NCI-H2029 treated with DMSO at 0.1 percent for 48 hours (cell line): ENCODE results near the gene POLA1.

Experiments used
- DNase-seq: peaks from one replicate; lab custom pipeline; 2025; lab: John Stamatoyannopoulos, UW

The POLA1 gene

GRCh38 chrX:24684048-24684447 is 9.7 kb upstream of the POLA1 start:
- DNase-seq = no peak

GRCh38 chrX:24692305-24692704 is 1.4 kb upstream of the POLA1 start:
- DNase-seq = no peak

- no peak for DNase-seq
Measured at GRCh38 chrX:24694825-24695224, 1.1 kb downstream of the POLA1 start.

- no peak for DNase-seq
Measured at GRCh38 chrX:24696294-24696693, 2.6 kb downstream of the POLA1 start.

DNA sequence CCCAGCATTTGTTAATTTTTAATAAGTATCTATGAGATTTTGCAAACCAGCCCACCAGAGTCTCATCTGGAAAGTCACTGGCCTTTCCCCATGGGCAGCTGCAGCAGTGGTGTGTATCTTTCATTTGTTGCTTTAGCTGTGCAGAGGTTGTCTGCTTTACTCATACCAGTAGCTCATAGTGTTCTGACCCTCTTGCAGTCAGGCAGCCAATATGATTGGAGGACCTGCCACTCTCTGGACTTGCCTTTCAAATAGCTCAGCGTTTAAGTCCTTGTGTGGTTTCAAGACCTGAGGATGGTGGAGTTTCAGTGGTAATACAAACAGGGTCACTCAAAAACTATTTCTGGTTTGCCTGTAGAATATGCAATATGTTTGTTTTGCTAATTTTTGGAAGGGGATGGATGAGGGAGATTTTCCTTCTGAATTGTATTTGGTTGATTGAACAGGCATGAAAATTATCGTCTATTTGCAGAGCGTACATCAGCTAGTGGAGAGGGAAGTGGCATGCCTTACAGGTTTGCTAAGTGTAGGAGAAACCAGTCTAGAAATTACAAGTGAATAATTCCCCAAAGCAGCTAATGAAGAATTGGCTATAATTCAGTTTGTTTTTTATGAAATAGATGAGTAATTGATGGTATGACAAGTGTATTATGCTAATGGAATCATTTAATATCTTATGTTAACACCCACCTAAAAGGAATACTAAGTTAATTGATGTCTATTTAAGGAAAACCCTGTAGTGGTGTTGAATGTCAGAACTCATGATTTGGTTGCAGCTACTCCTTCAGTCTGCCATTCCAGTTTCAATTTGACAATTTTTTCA is 8.9 kb downstream of the POLA1 start:
- no peak for DNase-seq

DNA sequence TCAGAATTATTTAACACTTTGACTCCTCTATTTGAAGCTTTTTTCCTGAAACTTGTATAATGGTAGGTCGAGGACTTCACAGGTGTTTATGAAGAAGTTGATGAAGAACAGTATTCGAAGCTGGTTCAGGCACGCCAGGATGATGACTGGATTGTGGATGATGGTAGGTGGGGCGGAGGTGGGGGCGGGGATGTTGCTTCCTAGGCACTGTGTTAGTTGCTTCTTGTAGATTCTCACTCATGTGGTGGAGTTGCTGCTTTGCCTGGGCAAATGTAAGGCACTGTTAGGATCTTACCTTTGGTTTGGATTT is 9.4 kb downstream of the POLA1 start:
- no peak for DNase-seq

DNA sequence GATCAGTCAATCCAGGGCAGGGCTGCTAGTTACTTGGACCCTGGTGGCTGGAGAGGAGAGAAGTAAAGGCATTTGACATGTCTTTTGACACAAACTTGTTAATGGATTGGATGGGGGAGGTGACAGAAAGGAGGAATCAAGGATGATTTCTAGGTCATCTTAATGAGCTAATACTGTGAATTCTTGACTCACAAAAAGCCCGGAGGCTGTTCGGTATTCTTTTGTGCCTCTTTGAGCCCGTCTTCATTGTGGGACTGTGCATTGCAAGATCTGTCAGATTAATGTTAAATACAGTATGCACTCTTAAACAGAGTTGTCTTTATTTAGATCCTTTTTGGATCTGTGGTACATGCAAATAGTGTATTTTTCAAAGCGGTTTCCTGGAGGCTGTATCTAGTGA is 25.1 kb downstream of the POLA1 start:
- no peak for DNase-seq

DNA sequence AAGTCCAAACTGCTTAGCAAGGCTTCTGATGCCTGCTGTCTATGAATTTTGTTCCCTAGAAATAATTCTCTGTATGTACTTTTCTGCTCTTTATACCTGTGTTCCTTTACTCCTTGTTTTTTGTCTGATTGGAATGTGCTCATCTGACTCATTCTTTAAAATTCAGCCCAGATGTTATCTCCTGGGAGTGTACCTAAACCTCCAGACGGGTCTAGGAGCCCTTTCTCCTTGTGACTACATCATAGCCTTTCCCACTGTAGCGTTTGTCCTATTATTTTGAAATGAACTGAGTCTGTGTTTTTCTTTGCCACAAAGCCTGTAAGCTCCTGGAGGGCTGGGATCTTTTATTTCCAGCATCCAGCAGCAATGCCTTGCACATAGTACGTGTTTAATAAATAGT is 26.3 kb downstream of the POLA1 start:
- no peak for DNase-seq

- peak; percentile 35 for DNase-seq
Measured at GRCh38 chrX:24728530-24728929, 34.8 kb downstream of the POLA1 start.

- DNase-seq = no peak
Measured at GRCh38 chrX:24732766-24733500, 39.2 kb downstream of the POLA1 start.

- DNase-seq = no peak
Measured at GRCh38 chrX:24741330-24741729, 47.6 kb downstream of the POLA1 start.

DNA sequence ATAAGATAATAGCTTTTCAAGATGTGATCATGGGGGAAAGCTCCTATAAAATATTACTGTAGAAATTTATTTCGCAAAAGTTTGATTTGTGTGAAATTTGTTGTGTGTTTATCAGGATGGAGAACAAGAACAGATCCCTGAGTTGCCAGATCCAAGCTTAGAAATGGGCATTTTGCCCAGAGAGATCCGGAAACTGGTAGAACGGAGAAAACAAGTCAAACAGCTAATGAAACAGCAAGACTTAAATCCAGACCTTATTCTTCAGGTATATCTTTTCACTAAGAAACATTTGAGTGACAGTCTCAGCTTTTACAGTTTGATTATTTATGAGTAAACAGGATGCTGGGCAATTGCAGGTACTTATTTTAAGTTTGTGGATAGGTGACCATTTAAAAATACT is 54.5 kb downstream of the POLA1 start:
- DNase-seq = no peak

- DNase-seq = no peak
Measured at GRCh38 chrX:24759786-24760185, 66.1 kb downstream of the POLA1 start.

DNA sequence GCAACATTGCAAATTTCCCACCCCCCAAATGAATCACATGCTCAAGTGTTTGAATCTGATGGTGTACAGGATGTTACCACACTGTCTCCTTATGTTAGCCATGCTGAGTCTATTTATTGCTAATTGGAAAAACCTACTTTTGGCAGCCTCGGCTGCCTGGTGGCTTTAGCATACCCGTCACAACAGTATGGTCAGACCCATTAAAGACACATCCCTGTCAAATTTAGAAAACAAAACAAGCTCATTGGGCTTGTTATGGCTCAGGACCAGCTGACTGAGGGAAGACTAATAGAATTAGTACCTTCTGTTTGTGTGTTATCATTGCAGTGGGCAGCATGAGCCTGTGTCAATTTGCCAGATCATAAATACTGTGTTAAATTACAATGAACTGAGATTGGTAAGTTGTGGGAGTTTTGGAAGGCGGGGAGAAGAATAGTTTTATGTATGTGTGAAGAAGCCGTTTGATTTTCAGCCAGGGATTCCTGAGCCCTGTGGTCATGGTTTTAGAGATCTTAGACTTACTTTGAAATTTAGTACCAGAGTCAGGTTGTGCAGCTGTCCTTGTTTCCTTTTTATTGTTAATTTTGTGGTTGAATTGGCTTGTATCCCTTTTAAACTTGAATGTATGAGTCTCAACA is 66.8 kb downstream of the POLA1 start:
- DNase-seq = no peak

DNA sequence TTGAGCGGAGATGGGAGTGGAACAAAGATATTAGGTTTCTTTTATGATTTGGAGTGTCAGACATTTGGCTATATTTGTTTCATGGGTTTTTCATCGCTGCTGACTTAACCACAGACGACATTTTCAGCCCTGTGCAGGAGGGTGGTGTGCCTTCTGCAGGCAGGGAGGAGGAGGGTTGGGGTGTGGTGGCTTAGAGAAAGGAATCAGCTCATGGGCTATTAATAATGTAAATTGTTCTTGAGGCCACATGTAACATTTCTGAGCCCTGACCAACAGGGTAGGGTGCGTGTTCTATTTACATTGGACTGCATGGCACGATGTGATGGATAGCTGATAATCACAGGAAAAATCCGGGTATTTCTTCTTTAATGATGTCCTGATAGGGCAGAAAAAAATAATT is 67.6 kb downstream of the POLA1 start:
- no peak for DNase-seq

DNA sequence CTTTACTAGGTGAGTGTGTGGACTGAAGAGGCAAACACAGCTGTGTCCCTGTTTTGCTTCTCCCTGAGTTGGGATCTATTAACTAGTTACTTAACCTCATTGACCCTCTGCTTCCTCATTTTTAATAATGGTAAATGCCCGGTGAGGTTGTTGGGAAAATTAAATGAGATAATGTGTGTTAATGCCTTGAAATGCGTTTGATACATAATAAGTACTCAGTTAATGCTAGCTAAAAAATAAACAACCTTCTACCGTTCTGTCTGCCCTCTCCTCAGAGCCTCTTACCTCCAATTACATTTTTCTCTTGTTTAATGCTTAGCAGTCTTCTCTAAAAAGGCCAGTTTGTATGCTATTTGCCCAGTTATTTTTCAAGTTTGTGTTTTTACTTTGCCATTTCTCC is 70.3 kb downstream of the POLA1 start:
- no peak for DNase-seq

- no peak for DNase-seq
Measured at GRCh38 chrX:24767557-24767956, 73.8 kb downstream of the POLA1 start.

DNA sequence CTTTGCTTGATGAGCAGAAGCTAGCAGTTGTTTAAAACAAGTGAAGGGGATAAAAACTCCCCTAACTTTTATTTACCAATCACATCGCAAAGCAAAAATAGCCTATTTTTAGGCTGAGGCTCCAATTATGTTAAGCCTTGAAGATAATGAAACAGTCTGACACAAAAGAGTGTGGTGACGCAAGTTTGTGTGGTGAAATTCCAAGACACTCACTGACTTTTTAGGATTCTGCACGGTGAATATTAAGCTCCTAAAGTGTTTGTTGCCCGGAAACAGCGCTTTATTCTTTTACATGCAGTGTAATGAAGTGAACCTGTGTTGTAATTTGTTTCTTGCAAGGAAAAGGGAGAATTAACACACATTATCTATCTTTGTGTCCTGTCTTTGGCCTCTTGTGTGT is 74.8 kb downstream of the POLA1 start:
- no peak for DNase-seq

DNA sequence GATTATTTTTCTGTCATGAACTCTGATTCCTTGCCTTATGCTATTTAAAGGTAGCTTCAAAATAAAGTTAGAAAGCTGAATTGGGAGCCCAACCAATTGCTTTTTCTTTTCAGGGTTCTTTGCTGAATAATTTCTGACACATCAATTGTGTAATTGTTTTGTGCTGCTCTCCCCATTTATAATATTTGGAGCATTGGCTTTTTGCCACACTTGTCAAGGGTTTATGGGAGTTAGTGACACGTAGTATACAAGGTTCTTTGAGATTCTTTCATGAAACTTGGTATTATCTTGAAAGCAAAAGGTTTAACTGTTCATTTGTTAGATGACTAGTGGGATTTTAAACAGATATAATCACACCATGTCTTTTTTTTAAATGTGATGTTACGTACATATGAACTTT is 80.9 kb downstream of the POLA1 start:
- DNase-seq = no peak

DNA sequence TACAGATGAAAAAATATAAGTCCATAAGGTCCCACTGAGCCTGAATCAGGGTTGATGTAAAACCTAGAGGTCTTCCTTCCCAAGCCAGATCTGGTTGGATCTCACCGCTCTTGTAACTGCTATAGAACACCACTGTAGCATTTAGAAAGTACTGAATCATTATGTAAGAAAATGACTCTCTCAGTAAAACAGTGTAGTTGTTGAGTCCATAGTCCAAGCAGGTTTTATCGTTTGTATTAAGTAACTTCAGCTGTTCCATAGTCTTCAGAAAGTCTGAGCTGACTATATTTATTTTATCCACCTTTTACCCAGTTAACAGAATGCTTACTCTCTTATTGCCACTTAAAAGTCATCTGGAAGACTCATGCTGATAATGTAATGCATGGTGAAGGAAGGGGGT is 82.2 kb downstream of the POLA1 start:
- DNase-seq = no peak

GRCh38 chrX:24777660-24778059 is 83.9 kb downstream of the POLA1 start:
- no peak for DNase-seq

GRCh38 chrX:24782011-24782410 is 88.3 kb downstream of the POLA1 start:
- no peak for DNase-seq

- DNase-seq = no peak
Measured at GRCh38 chrX:24789047-24789446, 95.3 kb downstream of the POLA1 start.
